ENCODE results near the gene ADORA1.

Gene ADORA1

GRCh38 chr1:203159844-203160243 lies 32.3 kb downstream of the ADORA1 start:
- DNase-seq (ENCODE audit: low read depth), result no peak

DNA sequence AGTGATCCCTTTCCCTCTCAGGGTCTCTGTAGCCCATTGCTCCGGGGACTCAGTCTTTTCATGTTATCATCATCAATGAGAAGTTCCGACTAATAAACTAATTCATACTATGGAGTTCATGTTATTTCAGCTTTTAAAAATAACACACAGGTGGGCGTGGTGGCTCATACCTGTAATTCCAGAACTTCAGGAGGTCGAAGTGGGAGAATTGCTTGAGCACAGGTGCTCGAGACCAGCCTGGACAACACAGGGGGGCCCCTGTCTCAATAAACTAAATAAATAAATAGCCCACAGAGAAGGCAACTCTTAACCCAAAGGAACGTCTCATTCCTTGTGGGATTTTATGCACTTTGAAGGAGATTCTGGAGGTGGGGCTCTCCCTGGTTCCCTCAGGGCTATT lies 33.6 kb downstream of the ADORA1 start:
- no peak for DNase-seq (ENCODE audit: low read depth)

DNA sequence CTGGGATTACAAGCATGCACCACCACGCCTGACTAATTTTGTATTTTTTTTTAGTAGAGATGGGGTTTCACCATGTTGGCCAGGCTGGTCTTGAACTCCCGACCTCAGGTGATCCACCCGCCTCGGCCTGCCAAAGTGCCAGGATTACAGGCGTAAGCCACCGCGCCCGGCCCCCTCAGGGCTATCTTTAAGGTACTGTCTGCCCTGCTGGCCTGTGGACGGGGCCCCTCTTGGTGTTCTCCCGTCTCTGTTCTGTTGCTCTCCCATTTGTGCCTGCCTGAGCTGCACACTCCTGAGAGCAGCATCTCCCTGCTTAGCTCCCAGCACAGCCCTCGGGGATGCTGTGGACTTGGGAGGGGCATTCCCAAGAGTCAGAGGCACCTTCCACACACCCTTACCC lies 34.2 kb downstream of the ADORA1 start:
- no peak for DNase-seq (ENCODE audit: low read depth)

- DNase-seq (ENCODE audit: low read depth), result no peak
These were observed 34.9 kb downstream of the ADORA1 start for GRCh38 chr1:203162403-203162802.

DNA sequence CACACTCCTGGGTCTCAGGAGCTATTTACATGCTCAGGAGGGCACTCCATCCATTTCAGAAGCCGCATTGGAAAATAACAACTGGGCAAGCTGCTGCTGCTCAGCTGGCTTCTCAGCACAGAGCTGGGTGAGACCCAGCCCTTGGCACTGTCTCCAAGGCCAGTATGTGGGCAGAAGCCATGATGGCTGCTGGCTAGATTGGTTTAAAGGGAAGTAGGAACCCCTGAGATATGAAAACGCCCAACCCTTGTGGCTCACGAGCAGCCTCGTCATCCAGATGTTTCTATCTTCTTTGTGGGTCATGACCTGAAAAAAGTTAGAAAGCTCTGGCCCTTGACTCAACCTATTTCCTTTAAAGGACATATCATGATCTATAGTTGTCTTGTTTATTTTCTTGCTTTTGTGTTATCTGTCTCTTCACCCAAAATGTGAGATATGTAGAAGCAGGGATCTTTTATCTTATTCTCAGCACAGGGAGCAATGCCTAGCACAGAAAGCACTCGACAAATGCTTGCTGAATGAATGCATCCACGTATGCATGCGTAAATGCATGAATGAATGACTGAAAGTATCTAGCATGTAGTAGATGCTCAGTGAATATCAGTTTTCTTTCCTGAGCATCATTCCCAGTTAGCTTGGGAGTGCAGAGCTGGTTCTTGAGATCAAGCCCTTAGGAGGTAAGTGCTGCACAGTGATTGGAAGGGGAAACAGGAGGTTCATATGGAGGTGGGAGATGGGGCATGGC lies 36.5 kb downstream of the ADORA1 start:
- no peak for DNase-seq (ENCODE audit: low read depth)

DNA sequence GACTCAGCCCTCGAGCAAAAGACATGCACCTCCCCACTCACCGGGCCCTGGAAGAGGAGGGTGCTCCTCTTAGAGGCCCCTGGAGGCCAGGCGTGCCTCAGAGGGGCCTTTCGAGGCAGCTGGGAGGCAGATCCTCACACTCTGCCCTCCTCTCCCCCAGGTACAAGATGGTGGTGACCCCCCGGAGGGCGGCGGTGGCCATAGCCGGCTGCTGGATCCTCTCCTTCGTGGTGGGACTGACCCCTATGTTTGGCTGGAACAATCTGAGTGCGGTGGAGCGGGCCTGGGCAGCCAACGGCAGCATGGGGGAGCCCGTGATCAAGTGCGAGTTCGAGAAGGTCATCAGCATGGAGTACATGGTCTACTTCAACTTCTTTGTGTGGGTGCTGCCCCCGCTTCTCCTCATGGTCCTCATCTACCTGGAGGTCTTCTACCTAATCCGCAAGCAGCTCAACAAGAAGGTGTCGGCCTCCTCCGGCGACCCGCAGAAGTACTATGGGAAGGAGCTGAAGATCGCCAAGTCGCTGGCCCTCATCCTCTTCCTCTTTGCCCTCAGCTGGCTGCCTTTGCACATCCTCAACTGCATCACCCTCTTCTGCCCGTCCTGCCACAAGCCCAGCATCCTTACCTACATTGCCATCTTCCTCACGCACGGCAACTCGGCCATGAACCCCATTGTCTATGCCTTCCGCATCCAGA lies 37.7 kb downstream of the ADORA1 start:
- DNase-seq (ENCODE audit: low read depth), result no peak

GRCh38 chr1:203165800-203166161 lies 38.3 kb downstream of the ADORA1 start:
- DNase-seq (ENCODE audit: low read depth), result no peak

- no peak for DNase-seq (ENCODE audit: low read depth)
These were observed 38.8 kb downstream of the ADORA1 start for GRCh38 chr1:203166192-203166940.

GRCh38 chr1:203167026-203167912 lies 39.7 kb downstream of the ADORA1 start:
- DNase-seq (ENCODE audit: low read depth), result no peak

DNA sequence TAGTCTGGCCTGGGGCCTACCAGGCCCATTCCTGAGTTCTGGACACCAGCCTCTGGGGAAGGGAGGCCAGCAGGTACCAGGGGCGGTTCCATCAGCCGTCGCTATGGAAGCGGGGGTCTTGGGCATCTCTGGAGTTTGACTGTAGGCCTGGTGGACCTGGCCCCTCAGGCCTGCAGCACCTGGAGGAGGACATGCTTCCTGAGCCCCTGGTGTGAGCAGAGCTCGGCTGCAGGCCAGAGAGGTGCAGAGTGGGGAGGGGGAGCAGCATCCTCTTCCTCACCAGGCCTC lies 40.3 kb downstream of the ADORA1 start:
- DNase-seq (ENCODE audit: low read depth), result no peak

DNA sequence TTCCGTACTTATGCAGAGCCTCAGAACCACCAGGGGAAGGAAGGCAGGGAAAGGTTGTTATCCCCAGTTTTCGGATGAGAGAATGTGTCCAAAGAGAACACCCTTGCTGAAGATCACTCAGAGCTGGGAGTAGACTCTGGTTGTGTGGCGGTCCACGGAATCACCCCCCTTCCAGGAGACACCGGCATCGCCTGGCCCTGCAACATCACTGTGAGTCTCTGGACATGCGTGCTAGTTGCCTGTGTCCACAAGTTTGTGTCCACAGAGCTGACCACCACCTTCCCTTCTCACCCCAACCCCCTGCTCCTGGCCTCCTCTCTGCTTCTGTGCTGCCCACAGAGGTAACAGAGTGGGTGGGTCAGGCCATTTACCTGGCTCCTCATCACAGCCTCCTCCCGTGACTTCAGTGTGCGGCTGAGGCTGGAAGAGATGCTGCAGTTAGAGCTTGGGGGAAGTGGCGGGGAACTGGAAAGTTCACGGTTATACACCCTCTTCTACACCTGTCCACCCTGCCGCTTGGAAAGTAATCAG lies 40.8 kb downstream of the ADORA1 start:
- DNase-seq (ENCODE audit: low read depth), result no peak

GRCh38 chr1:203168991-203169390 lies 41.5 kb downstream of the ADORA1 start:
- no peak for DNase-seq (ENCODE audit: low read depth)

GRCh38 chr1:203169770-203170520 lies 42.4 kb downstream of the ADORA1 start:
- no peak for DNase-seq (ENCODE audit: low read depth)

DNA sequence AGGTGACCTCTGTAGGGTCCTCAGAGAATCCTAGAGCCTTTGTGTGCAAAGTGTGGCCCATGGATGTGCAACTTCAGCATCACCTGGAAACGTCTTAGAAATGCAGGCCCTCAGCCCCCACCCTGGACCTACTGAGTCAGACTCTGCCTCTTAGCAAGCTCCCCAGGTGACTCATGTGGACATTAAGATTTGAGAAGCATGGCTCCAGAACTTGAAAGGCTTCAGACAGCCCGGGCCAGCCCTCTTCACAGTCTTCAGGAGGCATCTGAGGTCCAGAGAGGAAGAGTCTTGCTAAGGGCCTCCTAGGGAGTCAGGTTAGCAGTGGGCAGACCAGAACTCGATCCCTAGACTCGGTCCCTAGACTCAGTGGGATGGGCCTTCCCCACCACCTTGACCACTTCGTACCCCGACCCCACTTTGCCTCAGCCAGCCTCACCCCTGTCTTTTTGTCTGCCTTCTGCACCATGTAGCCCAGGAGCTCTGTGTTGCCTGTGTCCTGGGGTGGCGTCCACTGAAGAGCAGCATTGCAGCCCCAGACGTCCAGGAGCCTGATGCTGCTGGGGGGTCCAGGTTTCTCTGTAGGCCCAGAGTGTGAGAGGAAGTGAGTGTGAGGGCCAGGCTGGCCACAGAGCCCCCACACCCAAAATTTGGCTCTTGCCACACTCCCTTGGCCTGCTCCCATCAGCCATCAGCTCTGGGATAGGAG lies 43.3 kb downstream of the ADORA1 start:
- DNase-seq (ENCODE audit: low read depth), result no peak

- no peak for DNase-seq (ENCODE audit: low read depth)
These were observed 44.0 kb downstream of the ADORA1 start for GRCh38 chr1:203171341-203172183.

DNA sequence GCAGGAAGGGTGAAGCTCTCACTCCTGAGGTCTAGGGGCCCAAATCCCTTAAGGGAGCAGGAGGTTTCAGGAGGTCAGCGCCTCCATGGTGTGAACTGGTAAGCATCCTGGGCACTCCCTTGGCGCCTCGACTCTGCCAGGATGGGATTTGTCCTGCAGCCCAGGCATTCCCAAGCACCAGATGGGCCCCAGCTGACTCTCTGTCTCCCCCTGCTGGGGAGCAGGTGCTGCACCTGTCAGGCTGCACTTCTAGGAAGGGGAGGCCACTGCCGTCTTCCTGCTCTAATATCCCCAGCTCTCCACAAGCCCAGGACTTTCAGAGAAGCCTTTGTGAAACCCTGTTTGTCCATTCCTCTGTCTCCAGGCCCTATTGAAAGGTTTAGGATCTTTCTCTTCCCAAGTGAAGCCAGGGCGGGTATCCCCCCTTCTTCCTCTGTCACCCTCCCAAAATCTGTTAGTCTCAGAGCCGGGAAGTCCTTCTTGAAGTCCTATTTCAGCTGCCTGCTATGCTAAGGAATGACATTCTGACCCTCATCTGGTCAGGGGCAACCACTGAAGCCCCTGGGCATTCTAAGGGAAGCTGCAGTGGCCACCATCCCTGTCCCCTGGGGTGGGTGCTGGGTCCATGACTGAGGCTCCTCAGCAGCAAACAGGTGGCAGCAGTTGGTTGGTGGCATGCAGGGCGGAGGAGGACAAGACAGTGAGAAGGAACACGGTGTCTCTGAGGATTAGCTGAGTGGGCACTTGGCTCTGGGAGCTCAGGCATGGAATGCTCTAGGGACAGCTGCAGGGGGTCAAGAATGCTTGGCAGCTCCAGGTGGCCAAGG lies 44.9 kb downstream of the ADORA1 start:
- peak; percentile 17 for DNase-seq (ENCODE audit: low read depth)

- no peak for DNase-seq (ENCODE audit: low read depth)
These were observed 45.6 kb downstream of the ADORA1 start for GRCh38 chr1:203173011-203173555.

- DNase-seq (ENCODE audit: low read depth), result no peak
These were observed 46.0 kb downstream of the ADORA1 start for GRCh38 chr1:203173566-203173965.
